HepG2 (cell line): ENCODE results near the gene SPC24. TPM values are rescaled to one million over a fixed set of nuclear protein-coding genes. Genes with fewer than 3 reads are reported as not detected.

ENCODE experiments used
- ATAC-seq: fragments of 200-7000 bp; cut with Tn5 transposase; 3 replicates; pipeline ENCODE4 v1.9.1; 2020; ENCODE audit warnings: mild to moderate bottlenecking, moderate library complexity
- BruUV-seq: library from RNA; stranded (reverse); fragments of 400-500 nt; replicated peaks from 2 replicates; lab custom pipeline; 2021; lab: Mats Ljungman, UMichigan
- CTCF ChIA-PET: fragments of 300-600 bp; formaldehyde crosslinking; extraction: SDS; loops from one replicate; lab custom pipeline; 2021; ENCODE audit warnings: low total read pairs, inconsistent platforms, low intra/inter-chr PET ratio; lab: Yijun Ruan, JAX
- POLR2A ChIA-PET: fragments of 350-600 bp; sonication (Branson Sonifier 250); formaldehyde crosslinking; loops from one replicate; lab custom pipeline; 2020; ENCODE audit warnings: antibody characterized with exemption, inconsistent platforms; lab: Yijun Ruan, JAX
- DNase-seq: peaks from one replicate; pipeline ENCODE4 v3.0.0-alpha.2; 2015; ENCODE audit warnings: low spot score
- FAIRE-seq: peaks from 3 replicates; lab custom pipeline; 2011; peaks lifted over from hg19 to GRCh38; lab: Jason Lieb, UNC
- H2AFZ ChIP-seq: one replicate; pipeline ENCODE4 v1.6.1; 2011; ENCODE audit warnings: low read length, inconsistent platforms
- H3K27ac ChIP-seq: fragments of 300-600 bp; 3 replicates; pipeline ENCODE4 v1.8.0; 2011; ENCODE audit warnings: mixed run types, mild to moderate bottlenecking, mixed read lengths, low read length, inconsistent platforms; ENCODE audit not compliant: insufficient read depth; ENCODE audit errors: extremely low read length
- H3K27me3 ChIP-seq, 2 experiments: fragments of 200-600 bp in 1 of 2; 2 replicates in 1 of 2; 3 replicates in 1 of 2; pipeline versions ENCODE4 v1.6.0 to v1.8.0; 2011; ENCODE audit warnings: low read length in 2 of 2, mild to moderate bottlenecking in 2 of 2, moderate library complexity in 2 of 2, inconsistent platforms in 1 of 2; ENCODE audit not compliant: insufficient read depth in 2 of 2, control insufficient read depth in 1 of 2
- H3K36me3 ChIP-seq, 2 experiments: fragments of 200-600 bp in 1 of 2; replicated peaks in 1 of 2; 2 replicates in 1 of 2; 3 replicates in 1 of 2; pipeline versions ENCODE4 v1.5.1 to v1.8.0; 2011; ENCODE audit warnings: low read length in 2 of 2, inconsistent platforms in 1 of 2; ENCODE audit not compliant: insufficient read depth in 2 of 2, control insufficient read depth in 1 of 2
- H3K4me1 ChIP-seq: 2 replicates; pipeline ENCODE4 v1.5.1; 2012; ENCODE audit warnings: low read length, inconsistent platforms; ENCODE audit not compliant: insufficient read depth
- H3K4me2 ChIP-seq: 2 replicates; pipeline ENCODE4 v1.6.0; 2011; ENCODE audit warnings: low read depth, low read length, inconsistent platforms
- H3K4me3 ChIP-seq, 3 experiments: fragments of 200-600 bp in 1 of 3; sonication (generic), shearing (Covaris generic) in 1 of 3; replicated peaks in 1 of 3; 2 replicates each; pipeline ENCODE4 v1.5.1; 2011 to 2016; ENCODE audit warnings: low read length in 3 of 3, inconsistent platforms in 2 of 3, low read depth in 2 of 3, mild to moderate bottlenecking in 2 of 3, control low read depth in 1 of 3, mixed read lengths in 1 of 3; ENCODE audit not compliant: insufficient read depth in 1 of 3
- H3K79me2 ChIP-seq: one replicate; pipeline ENCODE4 v1.6.1; 2011; ENCODE audit warnings: low read length, inconsistent platforms; ENCODE audit not compliant: insufficient read depth
- H3K9ac ChIP-seq: 2 replicates; pipeline ENCODE4 v1.6.0; 2011; ENCODE audit warnings: mild to moderate bottlenecking, low read depth, low read length, inconsistent platforms; ENCODE audit not compliant: insufficient read depth
- H3K9me3 ChIP-seq: 2 replicates; pipeline ENCODE4 v1.5.1; 2012; ENCODE audit warnings: mild to moderate bottlenecking, low read length
- H4K20me1 ChIP-seq: 2 replicates; pipeline ENCODE4 v1.6.0; 2011; ENCODE audit warnings: inconsistent platforms, mild to moderate bottlenecking, low read length, moderate library complexity; ENCODE audit not compliant: insufficient read depth
- CBX5 ChIP-seq: sonication (generic); formaldehyde crosslinking; IDR thresholded peaks from 2 replicates; pipeline ENCODE4 v1.4.0; 2020; ENCODE audit warnings: missing genetic modification reagents, borderline replicate concordance
- CHD4 ChIP-seq: fragments of 200-600 bp; sonication (generic); IDR thresholded peaks from 2 replicates; pipeline ENCODE4 v1.7.0; 2017; ENCODE audit warnings: mild to moderate bottlenecking, low read length, borderline replicate concordance
- DBP ChIP-seq: sonication (generic); formaldehyde crosslinking; IDR thresholded peaks from 2 replicates; pipeline ENCODE4 v1.4.0; 2020; ENCODE audit warnings: missing genetic modification reagents; ENCODE audit errors: not compliant biosample characterization
- EEA1 ChIP-seq: sonication (generic); formaldehyde crosslinking; IDR thresholded peaks from 2 replicates; pipeline ENCODE4 v1.5.1; 2020; ENCODE audit warnings: mild to moderate bottlenecking, missing genetic modification reagents, borderline replicate concordance
- GTF3A ChIP-seq: sonication (generic); formaldehyde crosslinking; conservative IDR thresholded peaks from 2 replicates; pipeline ENCODE4 v1.4.0; 2020; ENCODE audit warnings: mild to moderate bottlenecking, missing genetic modification reagents
- HNRNPUL1 ChIP-seq: fragments of 200-400 bp; formaldehyde crosslinking; IDR thresholded peaks from 2 replicates; pipeline ENCODE4 v1.6.1; 2017; ENCODE audit warnings: low read depth, mild to moderate bottlenecking, low read length, moderate library complexity
- HOMEZ ChIP-seq: IDR thresholded peaks from 2 replicates; pipeline ENCODE4 v1.6.1; 2016; ENCODE audit warnings: low read depth
- MTA3 ChIP-seq: sonication (generic); formaldehyde crosslinking; IDR thresholded peaks from 2 replicates; pipeline ENCODE4 v1.4.0; 2020; ENCODE audit warnings: missing genetic modification reagents
- PAWR ChIP-seq: sonication (generic); formaldehyde crosslinking; IDR thresholded peaks from 2 replicates; pipeline ENCODE4 v1.4.0; 2020; ENCODE audit warnings: missing genetic modification reagents, mild to moderate bottlenecking, borderline replicate concordance
- STAT6 ChIP-seq: sonication (generic); formaldehyde crosslinking; IDR thresholded peaks from 2 replicates; pipeline ENCODE4 v1.4.0; 2020; ENCODE audit warnings: missing genetic modification reagents, mild to moderate bottlenecking, borderline replicate concordance
- ZNF282 ChIP-seq: fragments of 450-650 bp; IDR thresholded peaks from 2 replicates; pipeline ENCODE4 v1.6.1; 2018; ENCODE audit not compliant: partially characterized antibody
- ZNF572 ChIP-seq: sonication (generic); formaldehyde crosslinking; IDR thresholded peaks from 2 replicates; pipeline ENCODE4 v1.5.1; 2020; ENCODE audit warnings: mild to moderate bottlenecking, missing genetic modification reagents
- ZNF580 ChIP-seq: IDR thresholded peaks from 2 replicates; pipeline ENCODE4 v1.6.1; 2016; ENCODE audit warnings: low read depth, borderline replicate concordance
- ZNF652 ChIP-seq: IDR thresholded peaks from 2 replicates; pipeline ENCODE4 v1.6.1; 2016; ENCODE audit warnings: low read depth, borderline replicate concordance
- ZNF672 ChIP-seq: sonication (generic); formaldehyde crosslinking; IDR thresholded peaks from 2 replicates; pipeline ENCODE4 v1.8.1; 2022; ENCODE audit warnings: missing genetic modification reagents
- ZNF83 ChIP-seq: sonication (generic); formaldehyde crosslinking; IDR thresholded peaks from 2 replicates; pipeline ENCODE4 v1.4.0; 2020; ENCODE audit warnings: missing genetic modification reagents, mild to moderate bottlenecking, borderline replicate concordance
- ZNF850 ChIP-seq: sonication (generic); formaldehyde crosslinking; conservative IDR thresholded peaks from 2 replicates; pipeline ENCODE4 v1.9.0; 2021; ENCODE audit warnings: mild to moderate bottlenecking, missing genetic modification reagents
- WGBS: methylation state at CpG from one replicate; pipeline ENCODE4 v1.1.6; 2017; ENCODE audit warnings: low lambda C conversion rate; 5-methylcytosine and 5-hydroxymethylcytosine counted together
- in situ Hi-C: cut with HindIII; loops from 2 replicates; pipeline ENCODE4 v1.10.0; 2017; ENCODE audit warnings: low pct_unique_long_range_greater_than_20kb; ENCODE audit not compliant: extremely low pct_ligation_motif_present
- intact Hi-C: fragments of 100-400 bp; cut with micrococcal nuclease; formaldehyde crosslinking; loops from one replicate; pipeline ENCODE4 v1.10.0; 2022; ENCODE audit not compliant: unreplicated experiment
- polyA plus RNA-seq, 8 experiments: library from polyadenylated mRNA; depleted of rRNA in 3 of 8; stranded (reverse) in 7 of 8; unstranded in 1 of 8; fragments of >200 nt; fragmentation: Illumina TruSeq in 4 of 8; extraction: Trizol in 4 of 8; gene quantifications; 2 replicates each; pipeline versions ENCODE4 v1.2.1 to v1.2.3, GENCODE V29; 2011 to 2016; ENCODE audit warnings: low read depth in 4 of 8, missing spikeins in 1 of 8, mixed read lengths in 1 of 8; ENCODE audit not compliant: insufficient read depth in 1 of 8
- total RNA-seq, 5 experiments: library from RNA; depleted of rRNA; stranded (reverse); fragments of >200 nt; fragmentation: Illumina TruSeq; extraction: Trizol; gene quantifications; 2 replicates each; pipeline ENCODE4 v1.2.3, GENCODE V29; 2016; ENCODE audit warnings: low read depth in 1 of 5

The SPC24 gene
- total and polyA plus RNA-seq, 2 of the 13 experiments (the other 11 are each of a cell fraction or from before 2014, with no cell fraction given), result 10.0 to 46.2 TPM

- no peak overlapping the region for H3K9ac ChIP-seq
- no peak overlapping the region for H3K27ac ChIP-seq
- DNase-seq, result no peak
- H3K4me3 ChIP-seq, result no peak overlapping the region
- peaks cover 2 to 6% of the 10 kb centered on the region in 2 experiments; a peak in 1 of 5 replicates for H3K36me3 ChIP-seq
- H2AFZ ChIP-seq, result no peak overlapping the region
- TF ChIP-seq ZNF672 (CRISPR knock-in tag) (no peak), ZNF83 (CRISPR knock-in tag) (no peak), ZNF850 (no peak), PAWR (CRISPR knock-in tag) (no peak), MTA3 (CRISPR knock-in tag) (no peak), DBP (no peak), ZNF580 (CRISPR knock-in tag) (no peak), ZNF572 (CRISPR knock-in tag) (no peak), STAT6 (no peak), HOMEZ (CRISPR knock-in tag) (no peak), EEA1 (CRISPR knock-in tag) (no peak), CHD4 (no peak), HNRNPUL1 (no peak), GTF3A (CRISPR knock-in tag) (no peak), ZNF282 (no peak), CBX5 (CRISPR knock-in tag) (no peak), ZNF652 (no peak)
- in situ Hi-C loops (loop anchor here (5.0 kb wide), 1 partner anchor 64 kb away; no protein-coding TSS in a partner anchor), intact Hi-C loops (no loop called here)
- FAIRE-seq, result no peak
- H3K79me2 ChIP-seq, result no peaks in the 10 kb centered on the region
- H4K20me1 ChIP-seq, result no peaks in the 10 kb centered on the region
- ChIA-PET POLR2A (interaction anchor here (1.3 kb wide), 1 partner anchor 63 kb away, joined by 3 read pairs; no protein-coding TSS in a partner anchor), CTCF (interaction anchor here (1.0 to 3.5 kb wide), 2 partner anchors 63 to 75 kb away, joined by 3 to 53 read pairs; no protein-coding TSS in a partner anchor)
- peaks cover 12% of the 10 kb centered on the region for H3K4me1 ChIP-seq
- no peaks in the 10 kb centered on the region for H3K9me3 ChIP-seq
- H3K4me2 ChIP-seq, result no peak overlapping the region
- WGBS, result 97% methylated on average over 23 of the region's 24 CpGs
- BruUV-seq, result no TSS peak
- no peak for ATAC-seq
- H3K27me3 ChIP-seq, result no peaks in the 10 kb centered on the region; a peak in 1 of 5 replicates
These were observed 46.2 kb upstream of the SPC24 start for GRCh38 chr19:11201791-11202190.
